Right renal cortex interstitium (tissue), 3 donors: ENCODE results near the gene TRIM4. TPM values are rescaled to one million over a fixed set of nuclear protein-coding genes. Genes with fewer than 3 reads are reported as not detected.
"Not testable (repeated sequence)": the region's sequence is repeated elsewhere in the genome, so short reads cannot be mapped to it uniquely, and the experiment has no call there.

Experiments used
- DNase-seq, 3 donors: peaks; one replicate each; pipeline ENCODE4 v3.0.0-alpha.2; 2013; ENCODE audit warnings: low read depth in 3 of 3, low spot score in 2 of 3
- polyA plus RNA-seq, 3 donors: library from polyadenylated mRNA; unstranded; fragments of 120-200 nt; gene quantifications; one replicate each; pipeline ENCODE4 v1.2.1, GENCODE V29; 2013; ENCODE audit not compliant: insufficient read length in 3 of 3

TRIM4 gene, protein sequence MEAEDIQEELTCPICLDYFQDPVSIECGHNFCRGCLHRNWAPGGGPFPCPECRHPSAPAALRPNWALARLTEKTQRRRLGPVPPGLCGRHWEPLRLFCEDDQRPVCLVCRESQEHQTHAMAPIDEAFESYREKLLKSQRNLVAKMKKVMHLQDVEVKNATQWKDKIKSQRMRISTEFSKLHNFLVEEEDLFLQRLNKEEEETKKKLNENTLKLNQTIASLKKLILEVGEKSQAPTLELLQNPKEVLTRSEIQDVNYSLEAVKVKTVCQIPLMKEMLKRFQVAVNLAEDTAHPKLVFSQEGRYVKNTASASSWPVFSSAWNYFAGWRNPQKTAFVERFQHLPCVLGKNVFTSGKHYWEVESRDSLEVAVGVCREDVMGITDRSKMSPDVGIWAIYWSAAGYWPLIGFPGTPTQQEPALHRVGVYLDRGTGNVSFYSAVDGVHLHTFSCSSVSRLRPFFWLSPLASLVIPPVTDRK
- polyA plus RNA-seq: 10 to 100 TPM; 36.0 to 41.3 (median 41.1) TPM

DNA sequence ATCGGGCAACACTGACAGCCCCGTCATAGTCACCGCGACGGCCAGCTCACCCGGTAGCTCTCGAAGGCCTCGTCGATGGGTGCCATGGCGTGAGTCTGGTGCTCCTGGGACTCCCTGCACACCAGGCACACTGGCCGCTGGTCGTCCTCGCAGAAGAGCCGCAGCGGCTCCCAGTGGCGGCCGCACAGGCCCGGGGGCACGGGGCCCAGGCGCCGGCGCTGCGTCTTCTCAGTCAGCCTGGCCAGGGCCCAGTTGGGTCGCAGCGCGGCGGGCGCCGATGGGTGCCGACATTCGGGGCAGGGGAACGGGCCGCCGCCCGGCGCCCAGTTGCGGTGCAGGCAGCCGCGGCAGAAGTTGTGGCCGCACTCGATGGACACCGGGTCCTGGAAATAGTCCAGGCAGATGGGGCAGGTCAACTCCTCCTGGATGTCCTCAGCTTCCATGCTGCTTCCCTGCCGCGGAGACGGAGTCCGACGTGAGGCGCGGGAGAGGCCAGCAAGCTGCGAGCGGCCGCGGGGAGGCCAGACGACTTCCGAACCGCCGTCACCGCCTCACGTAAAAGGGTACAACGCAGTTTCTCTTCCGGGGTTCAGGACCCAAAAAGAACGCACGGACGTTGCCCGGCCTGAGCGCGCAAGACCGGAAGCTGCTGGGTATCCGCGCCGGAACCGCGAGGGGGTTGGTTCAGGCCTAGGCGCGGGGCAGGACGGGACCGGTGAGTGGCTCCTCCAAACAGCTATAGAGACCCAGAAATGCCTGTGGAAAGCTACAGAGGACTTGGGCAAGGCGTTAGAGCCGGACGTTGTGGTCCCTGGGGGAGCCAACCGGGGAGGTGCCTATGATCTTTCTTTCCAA, at the start of gene TRIM4:
Gene TRIM4 (minus strand): TSS at position 572 of the 855 bp plus-strand sequence. CDS start 129 bp downstream, at position 443.
- peak; percentile 56 to 70 (median 68) for DNase-seq

DNA sequence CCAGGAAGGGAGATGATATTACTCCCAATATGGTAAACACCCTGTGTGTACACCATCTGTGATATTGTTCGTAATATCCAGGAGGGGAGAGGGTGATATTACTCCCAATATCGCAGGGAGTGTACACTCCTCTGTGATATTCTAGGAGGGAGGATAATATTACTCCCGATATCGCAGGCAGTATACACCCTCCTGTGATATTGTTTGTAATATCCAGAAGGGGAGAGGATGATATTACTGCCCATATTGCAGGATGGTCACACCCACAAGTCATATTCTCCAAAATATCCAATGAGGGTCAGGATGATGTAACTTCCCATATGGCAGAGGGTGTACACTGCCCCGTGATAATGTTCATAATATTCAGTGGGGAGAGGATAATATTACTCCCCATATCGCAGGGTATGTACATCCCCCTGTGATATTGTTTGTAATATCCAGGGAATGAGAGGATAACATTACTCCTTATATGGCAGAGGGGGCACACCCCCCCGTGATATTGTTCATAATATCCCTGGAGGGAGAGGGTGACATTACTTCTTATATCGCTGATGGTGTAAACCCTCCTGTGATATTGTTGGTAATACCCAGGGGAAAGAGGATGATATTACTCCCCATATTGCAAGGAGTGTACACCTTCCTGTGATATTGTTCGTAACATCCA, 39.4 kb upstream of the TRIM4 start:
- DNase-seq: no peak

DNA sequence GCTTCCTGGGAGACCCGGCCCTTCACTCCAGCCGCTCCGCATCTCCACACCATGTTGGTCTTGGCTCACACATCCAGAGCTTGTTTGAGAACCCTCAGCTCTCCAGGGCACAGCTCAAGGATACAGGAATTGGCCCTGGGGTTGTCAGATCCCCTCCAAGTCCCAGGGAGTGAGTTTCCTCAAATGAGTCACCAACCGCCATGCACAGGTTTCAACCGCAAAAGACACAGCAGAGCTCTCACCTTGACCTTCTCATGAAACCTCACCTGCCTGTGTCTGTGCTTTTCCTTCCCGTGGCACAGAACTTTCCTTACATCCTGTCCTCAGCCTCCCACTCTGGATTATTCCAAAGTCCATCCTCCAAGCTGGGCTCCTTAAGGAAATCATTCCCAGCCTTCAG, 35.9 kb upstream of the TRIM4 start:
- DNase-seq: no peak

DNA sequence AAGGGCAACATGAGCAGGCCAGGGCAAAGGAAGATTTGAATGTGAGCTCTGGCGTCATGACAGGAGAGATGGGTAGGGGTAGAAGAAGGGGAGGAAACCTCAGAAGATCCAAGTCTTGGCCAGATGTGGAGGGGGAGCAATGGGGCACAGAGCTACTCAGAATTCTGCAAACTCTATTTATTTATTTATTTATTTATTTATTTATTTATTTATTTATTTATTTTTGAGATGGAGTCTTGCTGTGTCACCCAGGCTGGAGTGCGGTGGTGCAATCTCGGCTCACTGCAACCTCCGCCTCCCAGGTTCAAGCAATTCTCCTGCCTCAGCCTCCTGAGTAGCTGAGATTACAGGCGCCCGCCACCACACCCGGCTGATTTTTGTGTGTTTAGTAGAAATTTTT, 35.3 kb upstream of the TRIM4 start:
- DNase-seq: not testable (repeated sequence)

DNA sequence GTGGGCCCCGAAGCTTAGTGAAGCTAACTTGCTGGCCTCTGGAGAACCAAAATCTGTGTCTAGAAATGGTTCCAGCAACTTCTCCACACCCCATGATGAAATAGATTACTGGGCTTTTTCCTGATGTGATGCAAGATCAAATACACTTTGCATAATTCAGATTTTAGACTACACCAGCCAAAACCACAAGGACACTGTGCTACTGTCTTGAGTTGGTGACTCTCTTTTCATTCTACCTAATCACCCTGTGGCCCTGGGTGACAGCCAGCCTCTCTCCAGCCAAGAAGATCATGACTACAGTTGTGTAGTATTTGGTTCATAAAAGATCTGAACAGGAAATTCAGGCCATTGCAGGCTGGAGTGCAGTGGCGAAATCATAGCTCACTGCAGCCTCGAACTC, 34.3 kb upstream of the TRIM4 start:
- DNase-seq: no peak

DNA sequence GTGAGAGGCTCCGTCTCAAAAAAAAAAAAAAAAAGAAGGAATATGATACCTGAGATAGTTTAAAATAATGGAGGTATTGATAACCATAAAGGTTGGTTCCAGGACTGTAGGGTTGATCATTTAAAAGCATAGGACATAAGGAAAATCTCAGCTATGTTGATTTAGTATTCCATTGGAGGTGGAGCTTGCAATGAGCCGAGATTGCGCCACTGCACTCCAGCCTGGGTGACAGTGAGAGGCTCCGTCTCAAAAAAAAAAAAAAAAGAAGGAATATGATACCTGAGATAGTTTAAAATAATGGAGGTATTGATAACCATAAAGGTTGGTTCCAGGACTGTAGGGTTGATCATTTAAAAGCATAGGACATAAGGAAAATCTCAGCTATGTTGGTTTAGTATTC, 33.3 kb upstream of the TRIM4 start:
- DNase-seq: not testable (repeated sequence)

DNA sequence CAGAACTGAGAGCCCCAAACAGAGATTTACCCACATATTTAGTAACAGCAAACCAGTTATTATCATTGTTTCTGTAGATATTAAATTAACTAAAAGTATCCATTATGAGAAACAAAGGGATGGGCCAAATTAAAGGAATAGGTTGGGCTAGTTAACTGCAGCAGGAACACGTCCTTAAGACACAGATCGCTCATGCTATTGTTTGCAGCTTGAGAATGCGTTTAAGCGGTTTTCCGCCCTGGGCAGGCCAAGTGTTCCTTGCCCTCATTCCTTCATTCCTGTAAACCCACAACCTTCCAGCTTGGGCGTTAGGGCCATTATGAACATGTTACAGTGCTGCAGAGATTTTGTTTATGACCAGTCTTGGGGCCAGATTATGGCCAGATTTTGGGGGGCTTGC, 31.5 kb upstream of the TRIM4 start:
- DNase-seq: not testable (repeated sequence)

DNA sequence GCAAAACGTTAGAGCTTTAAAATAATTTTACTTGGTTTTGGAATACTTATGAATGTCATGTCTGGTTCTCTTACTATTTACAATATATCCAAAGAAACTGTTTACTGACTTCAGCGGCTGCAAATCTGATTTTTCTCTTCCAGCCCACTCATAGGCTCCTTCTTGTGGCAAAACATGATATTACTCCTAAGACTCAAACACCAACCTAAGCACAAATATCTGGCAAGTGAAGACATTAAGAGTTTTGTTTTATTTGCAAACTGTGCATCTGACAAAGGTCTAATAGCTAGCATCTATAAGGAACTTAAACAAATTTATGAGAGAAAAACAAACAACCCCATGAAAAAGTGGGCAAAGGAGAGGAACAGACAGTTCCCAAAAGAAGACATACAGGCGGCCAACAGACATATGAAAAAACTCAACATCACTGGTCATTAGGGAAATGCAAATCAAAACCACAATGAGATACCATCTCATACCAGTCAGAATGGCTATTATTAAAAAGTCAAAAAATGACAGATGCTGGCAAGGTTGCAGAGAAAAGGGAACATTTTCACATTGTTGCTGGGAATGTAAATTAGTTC, 30.4 kb upstream of the TRIM4 start:
- no peak for DNase-seq

DNA sequence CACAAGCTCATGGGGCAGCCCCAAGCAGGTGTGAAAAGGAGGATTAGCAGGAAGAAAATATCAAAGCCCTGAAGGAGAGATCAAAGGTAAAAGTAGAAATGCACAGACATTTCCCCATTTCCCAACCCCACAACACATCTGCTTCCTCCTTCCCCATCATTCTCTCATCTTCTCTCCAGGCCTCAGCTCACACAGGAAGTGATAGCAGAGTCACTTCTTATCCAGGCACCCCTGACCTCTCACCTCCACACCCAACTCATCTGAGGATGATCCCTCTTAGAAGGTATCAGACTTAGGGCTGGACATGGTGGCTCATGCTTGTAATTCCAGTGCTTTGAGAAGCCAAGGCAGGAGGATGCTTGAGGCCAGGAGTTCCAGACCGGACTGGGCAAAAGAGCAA, 28.3 kb upstream of the TRIM4 start:
- DNase-seq: no peak

DNA sequence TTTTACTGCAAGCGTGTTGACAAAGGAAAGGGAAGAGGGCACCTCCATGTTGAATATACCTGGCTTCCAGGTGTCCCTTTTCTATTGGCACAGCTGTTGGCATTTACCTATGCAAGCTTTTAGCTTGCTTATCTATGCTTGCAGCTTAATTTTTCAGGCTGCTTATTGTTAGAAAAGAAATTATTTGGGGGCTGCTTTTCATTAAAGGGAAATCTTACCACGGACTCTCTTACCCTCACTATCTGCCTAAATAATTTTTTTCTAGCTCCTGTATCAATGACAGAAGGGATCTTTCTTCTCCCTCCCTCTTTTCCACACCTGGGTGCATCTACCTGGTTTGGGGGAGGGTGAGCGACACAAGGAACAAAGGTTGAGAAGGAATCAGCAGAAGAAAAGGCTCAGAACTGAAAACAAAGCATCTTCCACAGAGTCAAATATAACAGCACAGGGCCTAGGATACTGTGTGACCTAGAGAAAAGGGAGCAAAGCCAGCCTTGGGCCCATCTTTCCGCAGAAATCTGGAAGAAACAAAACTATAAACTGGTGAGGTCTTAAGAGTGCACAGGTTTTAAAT, 25.3 kb upstream of the TRIM4 start:
- no peak for DNase-seq

DNA sequence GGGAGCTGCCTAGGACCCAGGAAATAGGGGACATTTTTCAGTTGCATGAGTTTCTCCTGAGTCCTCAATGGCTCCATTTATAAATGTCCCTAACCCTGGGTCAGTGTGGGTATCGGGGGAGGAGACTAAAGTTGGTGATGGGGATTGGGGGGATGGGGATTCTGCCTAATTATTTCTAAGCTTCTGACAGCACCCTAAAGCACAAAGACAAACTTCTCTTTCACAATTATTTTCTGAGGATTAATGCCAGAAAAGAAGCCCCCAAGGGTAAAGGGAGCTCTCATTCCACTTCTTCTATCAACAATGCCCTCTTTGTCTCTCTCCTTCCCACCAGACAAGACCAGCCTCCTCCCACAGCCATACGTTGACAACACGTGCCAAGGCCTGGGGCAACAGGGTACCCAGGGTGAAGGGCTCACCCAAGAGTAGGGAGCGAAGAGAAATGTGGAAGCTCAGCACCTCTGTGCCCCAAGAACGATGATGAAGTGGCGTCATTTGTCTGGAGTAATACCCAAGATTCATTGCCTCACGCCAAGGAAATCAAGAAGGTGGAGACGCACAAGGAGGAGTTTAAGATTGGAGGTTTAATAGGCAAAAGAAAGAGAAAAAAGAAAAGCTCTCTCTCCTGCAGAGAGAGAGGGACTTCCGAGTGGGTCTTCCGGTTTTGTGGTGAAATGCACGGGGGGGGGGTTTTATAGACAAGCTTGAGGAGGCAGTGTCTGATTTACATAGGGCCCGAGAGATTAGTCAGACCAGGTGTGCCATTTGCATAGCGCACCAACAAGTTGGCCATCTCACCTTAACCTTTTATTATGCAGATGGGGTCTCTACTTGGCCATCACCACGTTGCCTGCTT, 24.5 kb upstream of the TRIM4 start:
- DNase-seq: no peak

DNA sequence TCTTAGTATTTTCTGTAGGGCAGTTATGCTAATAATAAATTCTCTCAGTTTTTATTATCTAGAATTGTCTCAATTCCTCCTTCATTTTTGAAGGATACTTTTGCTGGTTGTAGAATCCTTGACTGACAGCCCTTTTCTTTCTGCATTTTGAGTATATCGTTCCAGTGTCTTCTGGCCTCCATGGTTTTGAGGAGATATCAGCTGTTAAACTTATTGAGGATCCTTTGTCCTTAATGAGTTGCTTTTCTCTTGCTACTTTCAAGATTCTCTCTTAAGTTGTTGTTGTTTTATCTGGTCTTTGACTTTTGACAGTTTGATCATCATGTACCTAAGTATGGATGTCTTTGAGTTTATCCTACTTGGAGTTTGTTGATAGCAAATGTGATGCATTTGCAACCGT, 19.0 kb upstream of the TRIM4 start:
- no peak for DNase-seq

DNA sequence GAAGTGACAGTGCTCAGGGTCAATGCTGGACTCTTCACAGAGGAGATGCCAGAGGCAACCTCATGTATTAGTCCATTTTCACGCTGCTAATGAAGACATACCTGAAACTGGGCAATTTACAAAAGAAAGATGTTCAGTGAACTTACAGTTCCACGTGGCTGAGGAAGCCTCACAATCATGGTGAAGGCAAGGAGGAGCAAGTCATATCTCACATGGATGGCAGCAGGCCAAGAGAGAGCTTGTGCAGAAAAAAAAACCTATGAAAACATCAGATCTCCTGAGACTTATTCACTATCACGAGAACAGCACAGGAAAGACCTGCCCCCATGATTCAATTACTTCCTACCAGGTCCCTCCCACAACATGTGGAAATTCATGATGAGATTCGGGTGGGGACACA, 15.7 kb upstream of the TRIM4 start:
- DNase-seq: not testable (repeated sequence)

DNA sequence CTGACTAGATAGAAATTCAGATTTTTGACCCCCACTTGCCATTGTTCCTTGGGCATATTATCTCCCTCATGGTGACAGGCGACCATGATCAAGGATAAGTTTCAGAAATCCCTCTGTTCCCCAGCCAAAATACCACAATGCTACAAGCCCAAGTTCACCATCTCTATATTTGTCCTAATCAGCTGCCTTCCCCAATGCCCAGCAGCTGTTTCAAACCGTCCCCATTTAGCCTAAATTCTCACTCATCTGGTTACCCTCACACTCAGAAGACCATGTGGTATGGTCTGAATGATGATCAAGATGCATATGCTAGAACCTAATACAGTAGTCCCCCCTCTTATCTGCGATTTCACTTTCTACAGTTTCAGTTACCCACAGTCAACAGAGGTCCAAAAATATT, 11.0 kb upstream of the TRIM4 start:
- DNase-seq: no peak

DNA sequence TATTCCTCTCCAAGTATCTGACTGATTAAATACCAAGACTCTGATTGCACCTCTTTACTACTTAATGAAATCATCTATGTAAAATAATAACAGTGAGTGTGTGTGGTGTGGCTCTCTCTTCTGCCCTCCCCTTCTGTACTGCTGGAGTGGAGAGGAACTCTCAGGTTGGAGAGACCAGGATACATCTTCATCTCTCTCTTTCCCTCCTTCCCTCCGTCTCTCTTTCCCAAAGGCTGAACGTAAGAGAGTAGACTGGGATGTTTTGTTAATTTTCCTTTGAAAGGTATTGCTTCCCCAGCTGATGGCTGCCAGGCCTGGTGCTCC, 10.4 kb upstream of the TRIM4 start:
- DNase-seq: no peak

DNA sequence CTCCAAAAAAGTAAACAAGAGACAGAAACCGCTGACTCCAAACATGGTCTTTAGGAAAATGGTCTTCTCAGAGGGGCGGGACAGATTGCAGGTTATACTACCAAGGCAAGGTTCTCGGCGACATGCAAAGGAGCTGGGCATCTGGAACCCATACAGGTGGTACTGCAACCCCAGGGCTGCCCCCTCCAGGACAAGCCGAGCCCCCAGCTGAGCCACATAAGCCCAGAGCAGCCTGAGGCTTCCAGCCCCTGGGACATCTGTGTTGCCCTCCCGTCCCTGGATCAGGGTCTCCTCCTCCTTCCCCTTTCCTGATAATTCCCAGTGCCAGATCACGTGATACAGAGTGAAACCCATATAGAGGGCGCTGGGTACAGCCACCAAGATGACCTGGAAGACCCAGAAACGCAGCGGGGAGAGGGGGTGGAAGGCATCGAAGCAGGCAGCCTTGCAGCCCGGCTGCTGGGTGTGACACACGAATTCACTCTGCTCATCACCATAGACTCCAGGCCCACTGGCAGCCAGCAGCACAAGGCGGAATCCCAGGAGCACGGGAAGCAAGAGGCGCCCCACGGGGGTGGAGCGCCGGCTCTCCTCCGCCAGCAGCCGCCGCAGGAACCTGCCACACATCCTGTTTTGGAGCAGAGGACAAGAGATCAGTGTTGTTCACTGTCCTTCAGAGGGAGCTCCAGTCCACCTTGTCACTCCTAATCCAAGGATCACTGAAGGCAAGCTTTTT, 9.8 kb upstream of the TRIM4 start, which contains the start of gene GJC3:
Gene GJC3 (minus strand): TSS at position 627 of the 736 bp plus-strand sequence. CDS start 0 bp downstream, at position 627.
- peak in 1 of 3 donors; percentile 10 for DNase-seq

DNA sequence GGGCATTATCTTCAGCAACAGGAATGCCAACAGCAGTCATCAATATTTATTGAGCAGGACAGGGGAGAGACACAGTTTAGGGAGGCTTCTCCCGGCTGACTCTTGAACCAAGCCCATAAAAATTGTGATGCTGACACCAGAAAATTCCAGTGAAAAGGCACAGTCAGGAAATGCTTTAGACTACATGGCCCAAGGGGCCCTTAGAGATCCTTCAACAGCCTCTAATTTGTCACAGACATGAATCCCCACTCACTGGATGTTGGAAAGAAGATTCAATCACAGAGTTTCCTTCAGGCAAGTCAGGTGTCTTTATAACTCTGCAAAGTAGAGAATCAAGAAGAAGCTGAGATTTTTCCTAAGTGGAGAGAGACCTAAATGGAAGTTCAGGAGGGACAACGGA, 8.9 kb upstream of the TRIM4 start:
- no peak for DNase-seq

DNA sequence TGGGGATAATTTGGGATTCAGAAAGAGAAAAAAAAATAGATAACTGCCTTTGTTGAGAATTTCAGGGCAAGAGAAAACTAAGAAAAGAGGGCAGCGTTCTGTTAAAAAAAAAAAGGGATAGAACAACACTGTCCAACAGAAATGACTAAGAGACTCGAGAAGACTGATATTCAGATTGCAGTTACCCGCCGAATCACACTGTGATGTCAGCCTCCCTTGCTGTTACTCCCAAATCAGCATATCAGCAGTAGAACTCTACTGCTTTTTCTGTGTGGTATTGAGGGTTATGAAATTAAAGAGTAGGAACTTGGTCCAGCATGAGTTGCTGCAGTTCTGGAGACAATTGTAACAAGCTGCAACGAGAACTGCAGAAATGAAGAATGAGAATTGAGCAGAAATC, 8.2 kb upstream of the TRIM4 start:
- no peak for DNase-seq

DNA sequence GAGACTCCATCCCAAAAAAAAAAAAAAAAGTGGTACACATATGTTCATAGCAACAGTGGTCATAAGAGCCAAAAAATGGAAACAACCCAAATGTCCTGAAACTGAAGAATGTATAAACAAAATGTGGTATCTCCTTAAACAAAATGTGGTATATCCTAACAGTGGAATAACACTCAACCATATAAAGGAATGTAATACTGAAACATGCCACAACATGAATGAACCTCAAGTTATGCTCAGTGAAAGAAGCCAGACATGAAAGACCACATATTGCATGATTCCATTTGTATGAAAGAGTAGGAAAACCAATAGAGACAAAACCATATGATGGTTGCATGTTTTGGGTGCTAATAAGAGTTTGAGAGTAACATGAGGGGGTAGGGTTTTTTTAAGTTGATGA, 7.0 kb upstream of the TRIM4 start:
- DNase-seq: no peak
